Measurements from ENCODE around the gene PRPF8.

DNA sequence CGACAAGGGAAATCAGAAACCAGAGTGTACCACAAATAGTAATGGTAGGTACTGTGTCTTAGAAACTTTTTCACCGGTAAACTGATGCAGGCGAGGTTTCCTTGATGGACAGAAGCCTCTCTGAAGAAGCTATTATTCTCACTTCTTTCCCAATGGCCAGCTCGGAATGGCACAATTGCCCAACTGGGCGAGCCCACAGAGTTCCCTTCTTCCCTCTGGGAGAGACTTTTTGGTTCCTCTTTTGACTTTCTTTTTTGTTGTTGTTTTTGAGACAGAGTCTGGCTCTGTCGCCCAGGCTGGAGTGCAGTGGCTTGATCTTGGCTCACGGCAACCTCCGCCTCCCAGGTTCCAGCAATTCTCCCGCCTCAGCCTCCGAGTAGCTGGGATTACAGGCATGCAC is 73.0 kb downstream of the PRPF8 start:
- TF ChIP-seq POLR2A (IDR thresholded peaks at IDR 0.05) = no peak
- TF ChIP-seq, protein P1, sequence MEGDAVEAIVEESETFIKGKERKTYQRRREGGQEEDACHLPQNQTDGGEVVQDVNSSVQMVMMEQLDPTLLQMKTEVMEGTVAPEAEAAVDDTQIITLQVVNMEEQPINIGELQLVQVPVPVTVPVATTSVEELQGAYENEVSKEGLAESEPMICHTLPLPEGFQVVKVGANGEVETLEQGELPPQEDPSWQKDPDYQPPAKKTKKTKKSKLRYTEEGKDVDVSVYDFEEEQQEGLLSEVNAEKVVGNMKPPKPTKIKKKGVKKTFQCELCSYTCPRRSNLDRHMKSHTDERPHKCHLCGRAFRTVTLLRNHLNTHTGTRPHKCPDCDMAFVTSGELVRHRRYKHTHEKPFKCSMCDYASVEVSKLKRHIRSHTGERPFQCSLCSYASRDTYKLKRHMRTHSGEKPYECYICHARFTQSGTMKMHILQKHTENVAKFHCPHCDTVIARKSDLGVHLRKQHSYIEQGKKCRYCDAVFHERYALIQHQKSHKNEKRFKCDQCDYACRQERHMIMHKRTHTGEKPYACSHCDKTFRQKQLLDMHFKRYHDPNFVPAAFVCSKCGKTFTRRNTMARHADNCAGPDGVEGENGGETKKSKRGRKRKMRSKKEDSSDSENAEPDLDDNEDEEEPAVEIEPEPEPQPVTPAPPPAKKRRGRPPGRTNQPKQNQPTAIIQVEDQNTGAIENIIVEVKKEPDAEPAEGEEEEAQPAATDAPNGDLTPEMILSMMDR (IDR thresholded peaks at IDR 0.05) = no peak
- TF ChIP-seq POLR2AphosphoS5 (IDR thresholded peaks at IDR 0.05) = no peak
- TF ChIP-seq EP300 (IDR thresholded peaks at IDR 0.05) = no peak
